Fibroblast of lung (primary cell): ENCODE data around the gene SVEP1. TPM values are rescaled to one million over a fixed set of nuclear protein-coding genes. Genes with fewer than 3 reads are reported as not detected.

Source experiments
- DNase-seq, 2 donors: peaks; one replicate each; pipeline versions ENCODE4 v3.0.0 to v3.0.0-alpha.2; 2010; ENCODE audit warnings: low read depth in 2 of 2
- H2AFZ ChIP-seq: 2 replicates; pipeline ENCODE4 v1.5.1; 2012; ENCODE audit warnings: low read length, control low read depth, inconsistent platforms
- H3K27ac ChIP-seq: 2 replicates; pipeline ENCODE4 v1.5.1; 2011; ENCODE audit warnings: low read length, control low read depth; ENCODE audit not compliant: insufficient read depth
- H3K27me3 ChIP-seq: 2 replicates; pipeline ENCODE4 v1.5.1; 2011; ENCODE audit warnings: mild to moderate bottlenecking, low read length; ENCODE audit not compliant: control insufficient read depth, insufficient read depth
- H3K36me3 ChIP-seq: 2 replicates; pipeline ENCODE4 v1.5.1; 2011; ENCODE audit warnings: low read length; ENCODE audit not compliant: control insufficient read depth, insufficient read depth
- H3K4me1 ChIP-seq: 2 replicates; pipeline ENCODE4 v1.5.1; 2011; ENCODE audit warnings: low read length; ENCODE audit not compliant: control insufficient read depth, insufficient read depth; ENCODE audit errors: extremely low read depth
- H3K4me2 ChIP-seq: 2 replicates; pipeline ENCODE4 v1.5.1; 2011; ENCODE audit warnings: low read length, control low read depth; ENCODE audit not compliant: insufficient read depth; ENCODE audit errors: extremely low read depth
- H3K4me3 ChIP-seq, 4 experiments: fragments of 200-600 bp in 1 of 4; sonication (generic) in 1 of 4; replicated peaks in 1 of 4; 2 replicates each; pipeline ENCODE4 v1.5.1; 2011 to 2016; ENCODE audit warnings: low read length in 4 of 4, low read depth in 3 of 4, mild to moderate bottlenecking in 3 of 4, control low read depth in 2 of 4, inconsistent platforms in 1 of 4, mixed read lengths in 1 of 4; ENCODE audit not compliant: insufficient read depth in 1 of 4; ENCODE audit errors: control extremely low read depth in 1 of 4
- H3K79me2 ChIP-seq: 2 replicates; pipeline ENCODE4 v1.5.1; 2012; ENCODE audit warnings: mild to moderate bottlenecking, low read length, inconsistent platforms; ENCODE audit not compliant: control insufficient read depth, insufficient read depth
- H3K9ac ChIP-seq: 2 replicates; pipeline ENCODE4 v1.5.1; 2011; ENCODE audit warnings: mild to moderate bottlenecking, low read length, control low read depth; ENCODE audit not compliant: insufficient read depth
- H3K9me3 ChIP-seq: 2 replicates; pipeline ENCODE4 v1.5.1; 2012; ENCODE audit warnings: low read depth, low read length; ENCODE audit not compliant: control insufficient read depth, insufficient read depth
- H4K20me1 ChIP-seq: 2 replicates; pipeline ENCODE4 v1.5.1; 2011; ENCODE audit warnings: low read length; ENCODE audit not compliant: control insufficient read depth, insufficient read depth; ENCODE audit errors: extremely low read depth
- EZH2 ChIP-seq: IDR thresholded peaks from 2 replicates; pipeline ENCODE4 v1.5.1; 2012; ENCODE audit warnings: low read length, control low read depth, mild to moderate bottlenecking; ENCODE audit errors: missing control alignments
- polyA plus RNA-seq, 2 donors: library from polyadenylated mRNA; depleted of rRNA in 1 of 2; stranded (reverse) in 1 of 2; unstranded in 1 of 2; fragments of >200 nt; gene quantifications; 2 replicates each; pipeline ENCODE4 v1.2.1, GENCODE V29; 2011 to 2012; ENCODE audit warnings: missing spikeins in 1 of 2
- total RNA-seq: library from RNA; depleted of rRNA; stranded (reverse); fragments of >200 nt; gene quantifications from 2 replicates; pipeline ENCODE4 v1.2.1, GENCODE V29; 2014
- TF ChIP-seq, protein P1 (sequence below), 2 donors: IDR thresholded peaks in 1 of 2; conservative IDR thresholded peaks in 1 of 2; 1 replicate in 1 of 2; 2 replicates in 1 of 2; pipeline ENCODE4 v1.5.1; 2011 to 2012; ENCODE audit warnings: low read length in 2 of 2, control low read depth in 1 of 2, inconsistent platforms in 1 of 2, low read depth in 1 of 2, mild to moderate bottlenecking in 1 of 2

The SVEP1 gene
- total and polyA plus RNA-seq, 2 donors (not counting 1 experiment from before 2014, with no cell fraction given), result 46.3 to 96.9 TPM

DNA sequence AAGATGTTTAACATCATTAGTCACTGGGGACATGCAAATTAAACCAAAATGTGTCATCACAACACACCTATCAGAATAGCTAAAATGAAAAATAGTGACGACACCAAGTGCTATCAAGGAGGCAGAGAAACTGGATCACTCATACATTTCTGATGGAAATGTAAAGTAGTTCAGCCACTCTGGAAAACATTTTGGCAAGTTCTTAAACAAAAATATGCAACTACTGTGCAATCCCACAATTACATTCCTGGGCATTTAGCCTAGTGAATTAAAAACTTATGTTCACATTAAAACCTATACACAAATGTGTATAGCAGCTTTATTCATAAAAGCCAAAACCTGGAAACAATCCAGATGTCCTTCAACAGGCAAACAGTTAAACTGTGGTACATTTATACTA is 53.1 kb downstream of the SVEP1 start:
- no peak overlapping the region for H3K9ac ChIP-seq
- H3K9me3 ChIP-seq, result no peaks in the 10 kb centered on the region
- H3K4me3 ChIP-seq, result no peak overlapping the region
- peak; percentile 75 to 96 for DNase-seq
- H3K4me1 ChIP-seq, result no peaks in the 10 kb centered on the region
- H3K4me2 ChIP-seq, result no peak overlapping the region
- no peak overlapping the region for H2AFZ ChIP-seq
- no peak for TF ChIP-seq EZH2
- TF ChIP-seq, protein P1, sequence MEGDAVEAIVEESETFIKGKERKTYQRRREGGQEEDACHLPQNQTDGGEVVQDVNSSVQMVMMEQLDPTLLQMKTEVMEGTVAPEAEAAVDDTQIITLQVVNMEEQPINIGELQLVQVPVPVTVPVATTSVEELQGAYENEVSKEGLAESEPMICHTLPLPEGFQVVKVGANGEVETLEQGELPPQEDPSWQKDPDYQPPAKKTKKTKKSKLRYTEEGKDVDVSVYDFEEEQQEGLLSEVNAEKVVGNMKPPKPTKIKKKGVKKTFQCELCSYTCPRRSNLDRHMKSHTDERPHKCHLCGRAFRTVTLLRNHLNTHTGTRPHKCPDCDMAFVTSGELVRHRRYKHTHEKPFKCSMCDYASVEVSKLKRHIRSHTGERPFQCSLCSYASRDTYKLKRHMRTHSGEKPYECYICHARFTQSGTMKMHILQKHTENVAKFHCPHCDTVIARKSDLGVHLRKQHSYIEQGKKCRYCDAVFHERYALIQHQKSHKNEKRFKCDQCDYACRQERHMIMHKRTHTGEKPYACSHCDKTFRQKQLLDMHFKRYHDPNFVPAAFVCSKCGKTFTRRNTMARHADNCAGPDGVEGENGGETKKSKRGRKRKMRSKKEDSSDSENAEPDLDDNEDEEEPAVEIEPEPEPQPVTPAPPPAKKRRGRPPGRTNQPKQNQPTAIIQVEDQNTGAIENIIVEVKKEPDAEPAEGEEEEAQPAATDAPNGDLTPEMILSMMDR (conservative IDR thresholded peaks at IDR 0.05 in 1 of 2, IDR thresholded peaks at IDR 0.05 in 1 of 2; ENCODE audit: low read depth in 1 of 2, low read length in 2 of 2), result no peak
- H4K20me1 ChIP-seq, result no peaks in the 10 kb centered on the region
- H3K27me3 ChIP-seq, result no peaks in the 10 kb centered on the region
- no peaks in the 10 kb centered on the region for H3K36me3 ChIP-seq
- H3K27ac ChIP-seq, result no peak overlapping the region
- no peaks in the 10 kb centered on the region for H3K79me2 ChIP-seq

DNA sequence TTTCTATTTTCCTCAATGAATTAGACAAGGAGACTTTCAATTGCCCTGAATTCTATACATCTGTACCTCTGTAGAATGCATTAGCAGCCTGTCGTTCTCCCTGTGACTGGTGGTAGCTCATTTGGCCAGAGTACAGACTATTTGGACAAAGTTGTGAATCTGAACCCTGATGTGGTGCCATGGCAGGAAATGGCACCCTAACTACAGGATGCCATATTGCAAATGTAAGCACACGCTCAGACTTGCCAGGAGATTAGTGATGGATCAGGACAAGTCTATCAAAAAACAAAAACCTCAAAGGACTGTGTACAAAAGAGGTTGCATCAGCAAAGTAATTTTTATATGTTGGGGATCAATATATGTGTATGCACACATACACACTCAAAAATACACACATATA is 58.3 kb downstream of the SVEP1 start:
- Histone ChIP-seq H3K4me2 (no peak overlapping the region), H3K9ac (no peak overlapping the region), H3K79me2 (no peaks in the 10 kb centered on the region), H3K27me3 (no peaks in the 10 kb centered on the region), H3K36me3 (no peaks in the 10 kb centered on the region), H4K20me1 (no peaks in the 10 kb centered on the region), H2AFZ (no peak overlapping the region), H3K4me1 (peaks cover 6% of the 10 kb centered on the region), H3K4me3 (no peak overlapping the region), H3K27ac (no peak overlapping the region), H3K9me3 (no peaks in the 10 kb centered on the region)
- TF ChIP-seq, protein P1 (conservative IDR thresholded peaks at IDR 0.05 in 1 of 2, IDR thresholded peaks at IDR 0.05 in 1 of 2; ENCODE audit: low read depth in 1 of 2, low read length in 2 of 2), result no peak
- TF ChIP-seq EZH2, result no peak
- no peak for DNase-seq

DNA sequence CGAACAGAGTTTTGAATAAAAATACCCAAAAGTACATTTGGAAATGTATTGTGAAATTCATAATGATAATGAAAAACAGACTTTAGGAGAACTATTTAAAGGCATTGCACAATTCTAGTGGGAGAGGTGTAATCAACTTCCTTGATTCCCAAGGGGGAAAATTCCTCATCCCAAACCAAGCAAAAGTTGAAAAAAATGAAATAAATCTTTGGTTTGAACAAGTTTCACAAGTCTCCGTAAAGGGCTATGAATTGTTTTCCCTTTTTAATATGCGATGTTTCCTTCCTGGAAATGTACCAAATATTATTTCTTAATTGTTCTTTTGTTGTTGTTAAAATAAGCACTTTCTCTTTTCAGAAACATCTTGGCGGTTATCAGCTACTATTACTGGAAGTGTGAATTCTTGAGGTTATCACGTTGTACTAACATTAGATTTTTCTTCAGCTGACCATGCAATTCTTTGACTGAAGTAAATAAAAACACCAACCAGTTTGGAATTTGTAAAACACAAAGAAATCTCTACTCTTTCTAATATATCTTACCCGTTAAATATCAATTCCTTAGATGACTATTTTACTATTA is 59.3 kb downstream of the SVEP1 start:
- Histone ChIP-seq H3K27ac (no peak overlapping the region), H3K4me3 (peak overlapping the region in 1 of 4 experiments; percentile 17)
- peak; percentile 4 to 90 for DNase-seq

More for the DNA sequence above, 59.3 kb downstream of the SVEP1 start:
- Histone ChIP-seq H3K79me2 (no peaks in the 10 kb centered on the region), H3K36me3 (no peaks in the 10 kb centered on the region), H2AFZ (no peak overlapping the region), H3K27me3 (no peaks in the 10 kb centered on the region), H3K9me3 (no peaks in the 10 kb centered on the region), H4K20me1 (no peaks in the 10 kb centered on the region), H3K4me1 (peaks cover 6% of the 10 kb centered on the region), H3K9ac (no peak overlapping the region), H3K4me2 (peak overlapping the region; percentile 55)
- TF ChIP-seq, protein P1 (conservative IDR thresholded peaks at IDR 0.05 in 1 of 2, IDR thresholded peaks at IDR 0.05 in 1 of 2; ENCODE audit: low read depth in 1 of 2, low read length in 2 of 2), result no peak
- no peak for TF ChIP-seq EZH2
